GM12892 (cell line): Measurements from ENCODE around the gene MYH6.
"Not testable (repeated sequence)": the region's sequence is repeated elsewhere in the genome, so short reads cannot be mapped to it uniquely, and the experiment has no call there.

Experiments used
- DNase-seq: peaks from one replicate; pipeline ENCODE4 v3.0.0; 2011; ENCODE audit not compliant: insufficient read length
- FAIRE-seq: peaks from 2 replicates; lab custom pipeline; 2011; peaks lifted over from hg19 to GRCh38; lab: Jason Lieb, UNC
- POLR2A ChIP-seq: IDR thresholded peaks from 2 replicates; pipeline ENCODE4 v1.6.1; 2011; ENCODE audit warnings: low read depth, low read length, control low read depth
- POLR2AphosphoS5 ChIP-seq: IDR thresholded peaks from 2 replicates; pipeline ENCODE4 v1.6.1; 2011; ENCODE audit warnings: low read depth, low read length, control low read depth
- TAF1 ChIP-seq: IDR thresholded peaks from 2 replicates; pipeline ENCODE4 v1.6.1; 2011; ENCODE audit warnings: low read depth, mild to moderate bottlenecking, control low read depth, low read length, borderline replicate concordance

The MYH6 gene

DNA sequence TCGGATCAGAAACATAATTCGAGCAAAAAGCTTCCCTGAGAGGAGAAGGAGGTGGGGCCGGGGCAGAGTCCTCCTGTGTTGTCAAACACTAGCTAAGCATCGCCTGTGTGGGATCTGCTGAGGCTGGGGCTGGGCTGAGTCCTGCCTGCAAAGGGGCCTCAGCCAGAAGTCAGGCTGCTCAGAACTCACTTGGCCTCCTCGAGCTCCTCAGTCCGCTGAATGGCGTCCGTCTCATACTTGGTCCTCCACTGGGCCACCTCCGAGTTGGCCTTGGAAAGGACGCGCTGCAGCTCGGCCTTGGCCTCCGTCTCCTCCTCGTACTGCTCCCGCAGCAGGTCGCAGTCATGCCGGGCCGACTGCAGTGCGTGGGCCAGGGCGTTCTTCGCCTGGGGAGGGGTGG, 9.9 kb upstream of the MYH6 start:
- TF ChIP-seq TAF1 = no peak
- no peak for TF ChIP-seq POLR2A
- no peak for TF ChIP-seq POLR2AphosphoS5
- DNase-seq (no peak), FAIRE-seq (no peak)

DNA sequence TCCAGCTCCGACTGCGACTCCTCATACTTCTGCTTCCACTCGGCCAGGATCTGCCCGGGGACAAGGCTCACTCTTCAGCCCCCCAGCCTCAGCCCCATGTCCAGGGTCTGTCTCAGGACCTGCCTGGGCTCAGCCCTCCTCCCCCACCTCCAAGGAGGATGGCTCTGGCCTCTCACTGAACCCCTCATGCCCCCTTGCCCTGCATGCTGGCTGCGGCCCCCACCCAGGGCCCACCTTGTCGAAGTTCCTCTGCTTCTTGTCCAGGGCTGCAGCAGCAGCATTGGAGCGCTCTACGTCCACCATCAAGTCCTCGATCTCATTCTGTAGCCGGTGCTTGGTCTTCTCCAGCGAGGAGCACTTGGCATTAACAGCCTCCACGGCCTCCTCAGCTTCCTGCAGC, 9.2 kb upstream of the MYH6 start:
- not testable (repeated sequence) for DNase-seq

GRCh38 chr14:23416801-23417200, 8.7 kb upstream of the MYH6 start:
- FAIRE-seq (no peak), DNase-seq (no peak)
- TF ChIP-seq POLR2A (no peak), TAF1 (no peak), POLR2AphosphoS5 (no peak)

More for the DNA sequence above, 9.2 kb upstream of the MYH6 start:
- not testable (repeated sequence) for FAIRE-seq

DNA sequence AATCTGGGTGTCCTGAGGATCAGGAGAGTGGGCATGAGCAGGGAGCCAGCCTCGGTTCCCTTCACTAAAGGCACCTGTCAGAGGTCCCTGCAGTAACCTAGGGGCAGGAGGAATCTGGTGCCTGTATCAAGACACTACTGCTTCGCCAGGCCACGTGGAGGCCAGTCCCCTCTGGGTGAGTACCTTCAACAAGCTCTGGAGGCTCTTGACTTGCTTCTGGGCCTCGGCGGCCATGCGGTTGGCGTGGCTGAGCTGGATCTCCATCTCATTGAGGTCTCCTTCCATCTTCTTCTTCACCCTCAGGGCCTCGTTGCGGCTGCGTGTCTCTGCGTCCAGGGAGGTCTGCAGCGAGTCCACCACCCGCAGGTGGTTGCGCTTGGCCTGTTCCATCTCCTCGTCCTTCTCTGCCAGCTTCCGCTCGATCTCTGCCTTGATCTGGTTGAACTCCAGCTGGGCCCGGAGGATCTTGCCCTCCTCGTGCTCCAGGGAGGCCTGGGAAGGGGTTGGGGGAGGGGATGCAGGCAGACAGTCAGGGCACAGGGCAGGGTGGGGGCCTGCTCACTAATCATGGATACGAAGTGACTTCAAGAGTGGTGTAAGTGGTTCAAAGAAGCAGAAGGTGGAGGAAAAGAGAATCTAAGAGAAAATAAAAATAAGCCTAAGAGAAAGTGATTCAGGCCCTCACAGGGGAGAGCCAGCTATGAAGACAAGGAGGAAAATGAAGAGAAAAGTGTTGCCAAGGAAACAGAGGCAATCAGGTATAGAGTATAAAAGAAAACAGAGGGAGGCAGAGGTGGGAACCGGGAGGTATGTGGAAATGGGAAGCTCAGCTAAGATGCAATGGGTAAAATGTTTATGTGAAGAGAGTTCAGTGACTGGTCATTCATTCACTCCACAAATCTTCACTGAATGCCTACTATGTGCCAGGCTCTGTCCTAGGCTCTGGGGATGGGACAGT, 8.0 kb upstream of the MYH6 start:
- TF ChIP-seq POLR2AphosphoS5 (no peak), TAF1 (no peak), POLR2A (no peak)
- DNase-seq = no peak
- no peak for FAIRE-seq

- FAIRE-seq = no peak
- TF ChIP-seq POLR2A (no peak), POLR2AphosphoS5 (no peak), TAF1 (no peak)
- DNase-seq = no peak
Observed at GRCh38 chr14:23414906-23415820, 7.1 kb upstream of the MYH6 start.

- TF ChIP-seq POLR2A (no peak), POLR2AphosphoS5 (no peak), TAF1 (no peak)
- DNase-seq = no peak
- no peak for FAIRE-seq
Observed at GRCh38 chr14:23414254-23414653, 6.2 kb upstream of the MYH6 start.

DNA sequence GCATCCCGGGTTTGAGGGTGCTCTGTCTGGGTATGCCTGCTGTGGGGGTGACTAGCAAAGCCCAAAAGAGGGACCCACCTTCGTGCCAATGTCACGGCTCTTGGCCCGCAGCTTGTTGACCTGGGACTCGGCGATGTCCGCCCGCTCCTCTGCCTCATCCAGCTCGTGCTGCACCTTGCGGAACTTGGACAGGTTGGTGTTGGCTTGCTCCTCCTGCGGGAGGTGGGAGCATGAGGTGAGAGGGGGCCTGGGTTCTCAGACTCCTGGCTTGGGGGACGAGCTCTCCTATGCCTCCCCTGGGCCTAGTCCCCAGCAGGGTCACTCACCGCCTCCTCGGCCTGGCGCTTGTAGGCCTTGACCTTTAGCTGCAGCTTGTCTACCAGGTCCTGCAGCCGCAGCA, 5.6 kb upstream of the MYH6 start:
- TF ChIP-seq POLR2AphosphoS5 (no peak), POLR2A (no peak), TAF1 (no peak)
- no peak for FAIRE-seq
- no peak for DNase-seq

DNA sequence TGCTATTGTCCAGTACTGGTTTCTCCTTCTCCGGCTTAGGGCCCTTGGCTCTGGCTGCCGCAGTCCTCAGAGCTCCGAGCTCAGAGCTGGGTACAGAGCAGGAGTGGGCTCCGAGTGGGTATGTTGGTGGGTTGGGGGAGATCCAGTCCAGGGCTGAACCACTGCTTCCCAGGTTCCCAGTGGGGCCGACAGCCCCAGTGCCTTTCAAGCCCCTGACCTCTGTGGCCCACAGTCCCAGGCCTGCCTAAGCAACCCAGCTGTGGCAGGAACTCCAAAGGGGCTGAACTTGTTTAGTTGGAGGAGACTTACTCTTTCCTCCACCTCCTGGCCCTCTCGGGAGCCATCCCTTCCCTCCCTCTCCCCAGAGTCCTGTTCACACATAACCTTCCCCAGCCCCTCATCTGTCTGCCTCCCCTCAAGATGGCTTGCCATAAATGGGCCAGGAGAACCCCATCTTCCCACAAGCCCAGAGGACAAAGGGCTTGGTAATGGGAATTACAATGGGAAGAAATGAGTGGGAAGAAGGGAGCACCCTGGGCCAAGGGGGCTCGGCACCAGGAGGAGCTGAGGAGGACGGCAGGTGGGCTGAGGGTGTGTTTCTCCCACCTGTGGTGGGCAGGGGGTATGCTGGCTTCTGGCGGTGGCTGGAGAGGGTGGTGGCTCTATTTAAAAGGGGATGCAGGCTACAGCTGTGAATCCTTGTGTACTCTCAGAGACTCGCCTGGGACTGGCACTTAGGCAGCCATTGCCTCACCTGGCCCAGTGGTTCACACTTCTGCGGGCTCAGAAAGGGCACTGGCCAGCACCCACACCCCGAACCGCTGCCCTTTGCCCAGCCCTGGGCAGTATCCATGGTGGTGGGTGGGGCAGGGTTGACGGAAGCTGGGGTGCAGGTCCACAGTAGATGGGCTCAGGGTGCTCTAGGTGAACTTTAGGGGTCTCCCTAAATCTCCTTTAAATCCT, 3.8 kb upstream of the MYH6 start:
- FAIRE-seq = no peak
- TF ChIP-seq POLR2A (no peak), POLR2AphosphoS5 (no peak), TAF1 (no peak)

DNA sequence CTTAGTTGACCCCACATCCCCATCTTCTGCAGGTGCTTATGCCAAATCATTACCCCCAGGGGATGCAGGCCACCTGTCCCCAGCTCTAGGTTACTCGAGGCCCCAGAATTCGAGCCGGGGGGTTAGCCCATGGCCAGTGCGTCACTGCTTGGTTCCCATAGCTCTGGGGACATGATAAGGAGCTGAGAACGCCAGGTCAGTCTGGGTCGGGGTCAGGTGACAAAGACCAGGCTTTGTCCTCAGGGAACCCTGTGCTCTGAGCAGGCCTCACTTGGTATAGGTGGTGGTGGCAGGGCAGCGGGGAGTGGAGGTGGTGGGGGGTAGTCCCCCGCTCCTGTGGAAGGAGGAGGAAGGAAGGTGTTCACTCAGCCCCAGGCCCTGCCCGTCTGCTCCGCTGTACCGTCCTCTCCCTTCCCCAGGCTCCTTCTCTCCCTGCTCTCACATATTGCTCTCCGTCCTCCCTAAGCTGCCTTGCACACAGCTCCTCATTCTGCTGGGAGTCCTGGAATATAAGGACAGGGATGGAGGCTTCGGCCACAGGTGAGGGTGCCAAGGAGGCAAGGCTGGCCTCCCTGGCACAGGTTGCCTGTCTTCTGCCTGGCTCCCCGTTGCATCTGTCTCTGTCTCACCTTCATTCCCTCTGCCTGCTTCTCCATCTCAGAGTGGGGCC, 2.0 kb upstream of the MYH6 start:
- FAIRE-seq (no peak), DNase-seq (no peak)
- TF ChIP-seq POLR2A (no peak), POLR2AphosphoS5 (no peak), TAF1 (no peak)

More for the DNA sequence above, 3.8 kb upstream of the MYH6 start:
- DNase-seq = no peak

DNA sequence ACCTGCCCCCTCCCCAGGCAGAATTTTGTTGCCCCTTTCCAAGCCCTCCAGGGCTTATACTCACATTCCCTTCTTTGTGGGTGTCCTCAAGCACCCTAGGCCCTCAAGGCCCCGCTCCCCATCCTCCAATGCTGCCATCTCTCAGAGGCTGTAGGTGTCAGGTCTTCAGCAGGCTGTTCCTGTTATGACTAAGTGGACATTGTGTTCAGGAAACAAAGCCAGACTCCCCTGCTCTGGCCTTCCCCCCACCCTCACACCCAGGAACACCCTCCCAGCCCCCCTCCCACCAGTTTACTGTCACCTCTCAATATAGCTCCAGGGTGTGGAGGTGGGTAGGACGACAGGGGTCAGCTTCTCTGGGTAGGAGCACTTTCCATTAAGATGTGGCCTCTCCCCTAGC, 1.4 kb upstream of the MYH6 start:
- no peak for TF ChIP-seq TAF1
- no peak for TF ChIP-seq POLR2AphosphoS5
- no peak for TF ChIP-seq POLR2A
- peak; percentile 48 for DNase-seq
- FAIRE-seq = no peak

DNA sequence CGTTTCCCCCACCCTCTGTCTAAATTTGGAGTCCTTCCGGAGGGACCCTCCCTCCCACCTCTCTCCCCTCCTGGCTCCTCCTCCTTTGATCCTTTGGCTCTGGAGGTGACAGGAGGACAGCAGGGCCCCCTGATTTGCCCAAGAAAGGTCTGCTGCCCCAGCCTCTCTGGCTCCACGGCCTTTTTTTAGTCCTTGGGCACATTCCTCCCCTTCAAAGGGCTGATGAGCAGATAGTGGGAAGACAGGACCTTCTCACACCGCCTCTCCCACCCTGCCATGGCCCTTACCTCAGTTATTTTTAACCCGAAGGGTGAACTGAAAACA, 196 bp upstream of the MYH6 start:
- no peak for TF ChIP-seq TAF1
- TF ChIP-seq POLR2A = no peak
- TF ChIP-seq POLR2AphosphoS5 = no peak
- no peak for FAIRE-seq
- no peak for DNase-seq
